ENCODE data around the gene NCOA7.

NCOA7 gene

GRCh38 chr6:125790358-125791150, at the start of gene NCOA7:
Gene NCOA7 (plus strand): TSS chr6:125790960. CDS start chr6:125815355, 24,395 bp downstream.
- DNase-seq: peak; percentile 43

- DNase-seq: no peak
Measured at GRCh38 chr6:125741336-125741735, 49.4 kb upstream of the NCOA7 start.

GRCh38 chr6:125742024-125742423, 48.7 kb upstream of the NCOA7 start:
- DNase-seq: no peak

GRCh38 chr6:125742464-125743120, 48.2 kb upstream of the NCOA7 start:
- DNase-seq: no peak

GRCh38 chr6:125743604-125744003, 47.2 kb upstream of the NCOA7 start:
- no peak for DNase-seq

- DNase-seq: no peak
Measured at GRCh38 chr6:125745281-125746018, 45.3 kb upstream of the NCOA7 start.

GRCh38 chr6:125746019-125746414, 44.7 kb upstream of the NCOA7 start:
- peak; percentile 13 for DNase-seq

GRCh38 chr6:125746731-125747588, 43.8 kb upstream of the NCOA7 start:
- peak; percentile 36 for DNase-seq

GRCh38 chr6:125747589-125748405, 43.0 kb upstream of the NCOA7 start:
- DNase-seq: peak; percentile 38

GRCh38 chr6:125748406-125749172, 42.2 kb upstream of the NCOA7 start:
- DNase-seq: no peak

- DNase-seq: peak; percentile 80
Measured at GRCh38 chr6:125749173-125749864, 41.4 kb upstream of the NCOA7 start, which contains the start of gene HEY2. Gene HEY2 (plus strand): TSS chr6:125749632. CDS start chr6:125749777, 145 bp downstream.

- DNase-seq: peak; percentile 49
Measured at GRCh38 chr6:125749865-125750691, 40.7 kb upstream of the NCOA7 start.

GRCh38 chr6:125750692-125751333, 39.9 kb upstream of the NCOA7 start:
- DNase-seq: no peak

GRCh38 chr6:125751334-125751916, 39.3 kb upstream of the NCOA7 start:
- no peak for DNase-seq

- no peak for DNase-seq
Measured at GRCh38 chr6:125752773-125753172, 38.0 kb upstream of the NCOA7 start.

GRCh38 chr6:125753218-125753936, 37.4 kb upstream of the NCOA7 start:
- DNase-seq: no peak

GRCh38 chr6:125753937-125754259, 36.9 kb upstream of the NCOA7 start:
- DNase-seq: no peak

GRCh38 chr6:125754566-125754965, 36.2 kb upstream of the NCOA7 start:
- DNase-seq: no peak

Data from NCI-H510A treated with DMSO at 0.1 percent for 48 hours (cell line).